Peyer's patch (tissue), 4 donors: Measurements from ENCODE around the gene TAMM41. TPM values are rescaled to one million over a fixed set of nuclear protein-coding genes. Genes with fewer than 3 reads are reported as not detected.
A peak's percentile ranks its signal among the peaks of the same experiment; 100 is the strongest.

Experiments used
- DNase-seq, 3 donors: peaks; one replicate each; pipeline ENCODE4 v3.0.0-alpha.2; 2017 to 2019
- H3K27ac ChIP-seq, 4 donors: fragments of 200-600 bp; sonication (generic); one replicate each; pipeline ENCODE4 v1.5.1; 2016 to 2019
- H3K27me3 ChIP-seq, 2 donors: fragments of 200-600 bp; sonication (generic); one replicate each; pipeline ENCODE4 v1.5.1; 2019
- H3K36me3 ChIP-seq, 3 donors: fragments of 200-600 bp; sonication (generic); one replicate each; pipeline ENCODE4 v1.5.1; 2016 to 2019
- H3K4me1 ChIP-seq, 4 donors: fragments of 200-600 bp; sonication (generic); one replicate each; pipeline ENCODE4 v1.5.1; 2016 to 2019
- H3K4me3 ChIP-seq, 4 donors: fragments of 200-600 bp; sonication (generic); 1 replicate in 3 of 4; 2 replicates in 1 of 4; pipeline ENCODE4 v1.5.1; 2016 to 2019; ENCODE audit warnings: mild to moderate bottlenecking in 1 of 4
- H3K9me3 ChIP-seq, 4 donors: fragments of 200-600 bp; sonication (generic); one replicate each; pipeline ENCODE4 v1.5.1; 2016 to 2019; ENCODE audit warnings: mild to moderate bottlenecking in 1 of 4
- POLR2A ChIP-seq, 2 donors: fragments of 450-650 bp; IDR thresholded peaks; one replicate each; pipeline ENCODE4 v1.5.1; 2017; ENCODE audit warnings: antibody characterized with exemption in 2 of 2, mild to moderate bottlenecking in 2 of 2, moderate library complexity in 2 of 2
- total RNA-seq, 4 donors: library from RNA; depleted of rRNA; stranded (reverse); fragments of >200 nt; gene quantifications; one replicate each; pipeline ENCODE4 v1.1.0, GENCODE V29; 2016
- TF ChIP-seq, protein P1 (sequence below), 6 experiments: fragments of 450-650 bp in 4 of 6; fragments of 200-600 bp in 2 of 6; sonication (generic) in 1 of 6; IDR thresholded peaks; one replicate each; pipeline ENCODE4 v1.5.1; 2017 to 2019; ENCODE audit warnings: antibody characterized with exemption in 6 of 6, mild to moderate bottlenecking in 3 of 6, moderate library complexity in 1 of 6

TAMM41 gene
- total RNA-seq, 4 donors from 2014 or later, result 9.1 to 56.9 (median 24.1) TPM

DNA sequence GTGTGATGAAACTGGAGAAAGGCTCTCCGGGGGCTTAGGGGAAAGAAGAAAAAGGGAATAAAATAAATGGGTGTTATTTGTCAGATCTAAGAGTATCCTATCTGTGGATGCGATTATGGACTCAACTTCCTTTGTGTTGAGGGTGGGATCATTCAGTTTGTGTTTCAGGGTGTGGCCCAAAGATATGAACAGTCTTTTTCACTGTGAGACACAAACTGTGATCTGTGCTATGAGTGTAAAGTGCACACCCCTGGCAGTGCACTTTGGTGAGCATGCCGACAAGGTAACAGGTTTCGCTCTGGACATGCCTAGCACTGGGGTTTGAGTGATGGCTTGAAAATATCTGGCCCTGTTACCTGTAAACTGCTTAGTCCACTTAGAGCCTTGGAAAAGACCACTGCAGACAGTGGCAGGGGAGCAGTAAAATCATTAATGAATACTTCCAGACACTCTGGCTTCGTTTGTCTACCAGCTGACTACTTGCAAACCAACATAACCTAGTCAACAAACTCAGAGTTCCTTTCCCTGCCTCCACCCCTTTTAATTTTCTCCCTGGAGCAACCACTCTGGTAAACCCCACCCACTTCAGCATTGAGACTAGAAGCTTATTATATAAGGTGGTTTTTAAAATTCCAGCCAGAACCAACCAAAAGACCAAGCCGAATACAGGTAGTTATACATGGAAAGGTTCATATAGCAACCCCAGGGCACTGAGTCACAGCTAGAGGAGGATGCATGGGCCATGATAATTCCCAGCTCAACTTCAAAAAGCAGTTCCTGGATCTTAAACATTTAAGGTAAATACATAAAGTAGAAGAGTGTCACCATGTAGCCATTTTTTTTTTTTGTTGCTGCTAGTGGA, 55.1 kb downstream of the TAMM41 start:
- DNase-seq, result no peak
- no peak overlapping the region for H3K4me3 ChIP-seq

DNA sequence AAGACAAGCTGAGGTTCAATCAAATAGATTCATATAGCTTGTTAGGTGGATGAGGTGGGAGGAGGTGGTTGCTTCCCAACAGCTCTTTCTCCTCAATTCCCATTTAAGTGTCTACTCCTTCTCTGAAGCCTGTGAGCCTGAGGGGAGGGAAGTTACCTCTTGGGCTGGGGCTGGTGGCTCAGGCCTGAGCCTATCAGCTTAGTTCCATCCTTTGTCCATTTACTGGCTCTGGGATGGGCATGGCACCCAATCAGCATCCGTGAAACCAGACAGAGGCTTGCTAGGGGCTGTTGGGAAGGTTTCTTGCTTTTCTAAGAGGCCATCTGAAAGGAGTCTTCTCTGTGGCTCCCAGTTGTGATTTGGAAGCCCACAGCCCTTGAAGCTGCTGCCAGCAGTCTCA, 57.3 kb downstream of the TAMM41 start:
- Histone ChIP-seq H3K4me3 (no peak overlapping the region), H3K36me3 (peaks cover 0 to 48% (median 0%) of the 10 kb centered on the region in 3 donors), H3K27ac (no peak overlapping the region), H3K27me3 (no peaks in the 10 kb centered on the region), H3K4me1 (no peaks in the 10 kb centered on the region), H3K9me3 (no peaks in the 10 kb centered on the region)
- no peak for TF ChIP-seq POLR2A (IDR thresholded peaks at IDR 0.05)
- TF ChIP-seq, protein P1, sequence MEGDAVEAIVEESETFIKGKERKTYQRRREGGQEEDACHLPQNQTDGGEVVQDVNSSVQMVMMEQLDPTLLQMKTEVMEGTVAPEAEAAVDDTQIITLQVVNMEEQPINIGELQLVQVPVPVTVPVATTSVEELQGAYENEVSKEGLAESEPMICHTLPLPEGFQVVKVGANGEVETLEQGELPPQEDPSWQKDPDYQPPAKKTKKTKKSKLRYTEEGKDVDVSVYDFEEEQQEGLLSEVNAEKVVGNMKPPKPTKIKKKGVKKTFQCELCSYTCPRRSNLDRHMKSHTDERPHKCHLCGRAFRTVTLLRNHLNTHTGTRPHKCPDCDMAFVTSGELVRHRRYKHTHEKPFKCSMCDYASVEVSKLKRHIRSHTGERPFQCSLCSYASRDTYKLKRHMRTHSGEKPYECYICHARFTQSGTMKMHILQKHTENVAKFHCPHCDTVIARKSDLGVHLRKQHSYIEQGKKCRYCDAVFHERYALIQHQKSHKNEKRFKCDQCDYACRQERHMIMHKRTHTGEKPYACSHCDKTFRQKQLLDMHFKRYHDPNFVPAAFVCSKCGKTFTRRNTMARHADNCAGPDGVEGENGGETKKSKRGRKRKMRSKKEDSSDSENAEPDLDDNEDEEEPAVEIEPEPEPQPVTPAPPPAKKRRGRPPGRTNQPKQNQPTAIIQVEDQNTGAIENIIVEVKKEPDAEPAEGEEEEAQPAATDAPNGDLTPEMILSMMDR (IDR thresholded peaks at IDR 0.05), result no peak
- DNase-seq, result no peak

More for the DNA sequence above, 55.1 kb downstream of the TAMM41 start:
- Histone ChIP-seq H3K36me3 (peaks cover 0 to 48% (median 0%) of the 10 kb centered on the region in 3 donors), H3K4me1 (no peaks in the 10 kb centered on the region), H3K27me3 (no peaks in the 10 kb centered on the region), H3K27ac (peak overlapping the region in 1 of 4 donors; percentile 12), H3K9me3 (no peaks in the 10 kb centered on the region)
- no peak for TF ChIP-seq POLR2A (IDR thresholded peaks at IDR 0.05)
- TF ChIP-seq, protein P1 (IDR thresholded peaks at IDR 0.05), result no peak

DNA sequence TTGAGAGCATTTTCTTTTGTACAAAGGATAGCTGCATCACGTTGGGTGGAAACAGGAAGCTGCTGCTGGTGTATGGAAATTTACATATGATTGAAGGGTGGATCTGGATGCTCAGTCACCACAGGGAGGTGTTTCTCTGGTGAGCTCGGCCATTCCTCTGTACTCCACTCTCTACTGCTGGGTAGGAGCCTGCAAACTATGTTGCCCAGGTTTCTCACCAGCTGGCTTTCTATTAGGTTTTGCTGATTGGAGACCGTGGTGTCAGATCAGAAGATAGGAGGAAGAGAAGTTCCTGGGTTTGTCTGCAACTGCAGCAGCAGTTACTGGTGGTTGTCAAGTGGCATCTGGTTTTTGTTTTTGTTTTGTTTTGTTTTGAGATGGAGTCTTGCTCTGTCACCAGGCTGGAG, 61.7 kb downstream of the TAMM41 start:
- TF ChIP-seq, protein P1 (IDR thresholded peaks at IDR 0.05), result no peak
- TF ChIP-seq POLR2A (IDR thresholded peaks at IDR 0.05), result no peak
- DNase-seq, result no peak
- H3K4me3 ChIP-seq, result no peak overlapping the region
- peaks cover 0 to 33% (median 0%) of the 10 kb centered on the region in 3 donors for H3K36me3 ChIP-seq
- no peak overlapping the region for H3K27ac ChIP-seq
- H3K27me3 ChIP-seq, result no peaks in the 10 kb centered on the region
- no peaks in the 10 kb centered on the region for H3K4me1 ChIP-seq
- no peaks in the 10 kb centered on the region for H3K9me3 ChIP-seq

DNA sequence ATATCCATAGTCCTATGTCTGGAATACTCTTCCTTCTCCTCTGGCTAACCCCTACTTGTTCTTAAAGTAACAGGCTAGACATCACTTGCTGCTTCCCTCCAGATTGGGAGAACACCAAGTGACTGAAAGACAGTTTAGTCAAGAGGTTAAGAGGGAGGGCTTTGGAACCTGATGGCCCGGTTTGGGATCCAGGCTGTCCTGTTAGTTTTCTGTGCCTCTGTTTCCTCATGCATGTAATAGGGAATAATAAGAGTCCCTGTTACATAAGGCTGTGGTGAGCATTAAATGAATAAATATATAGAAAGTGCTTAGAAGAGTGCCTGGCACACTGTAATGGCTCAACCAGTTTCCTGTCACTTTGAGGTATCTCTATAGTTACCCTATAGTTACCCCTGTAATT, 66.3 kb downstream of the TAMM41 start:
- H3K9me3 ChIP-seq, result no peaks in the 10 kb centered on the region
- no peak overlapping the region for H3K27ac ChIP-seq
- H3K4me3 ChIP-seq, result no peak overlapping the region
- TF ChIP-seq, protein P1 (IDR thresholded peaks at IDR 0.05), result no peak
- no peak for TF ChIP-seq POLR2A (IDR thresholded peaks at IDR 0.05)
- DNase-seq, result no peak
- H3K4me1 ChIP-seq, result no peaks in the 10 kb centered on the region
- H3K36me3 ChIP-seq, result no peaks in the 10 kb centered on the region
- H3K27me3 ChIP-seq, result no peaks in the 10 kb centered on the region

DNA sequence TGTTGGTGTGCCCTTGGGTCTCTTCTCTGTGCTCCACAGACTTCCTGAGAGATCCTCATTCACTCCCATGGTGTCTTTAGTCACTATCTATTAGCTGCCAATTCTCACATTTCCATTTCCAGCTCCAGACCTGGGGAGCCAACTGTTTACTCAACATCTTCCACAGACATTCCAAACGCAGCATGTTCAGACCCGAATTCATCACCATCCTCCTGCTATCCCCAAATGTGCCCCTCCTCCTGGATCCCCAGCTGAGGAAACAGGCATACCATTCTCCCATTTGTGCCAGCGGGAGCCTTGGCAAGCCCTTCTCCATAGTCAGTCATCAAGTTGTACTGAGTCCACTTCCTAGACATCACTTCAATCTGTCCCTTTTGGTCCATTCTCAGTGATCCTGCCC, 67.1 kb downstream of the TAMM41 start:
- Histone ChIP-seq H3K27ac (no peak overlapping the region), H3K27me3 (no peaks in the 10 kb centered on the region), H3K9me3 (no peaks in the 10 kb centered on the region), H3K4me1 (no peaks in the 10 kb centered on the region), H3K36me3 (no peaks in the 10 kb centered on the region), H3K4me3 (no peak overlapping the region)
- no peak for DNase-seq
- TF ChIP-seq, protein P1 (IDR thresholded peaks at IDR 0.05), result no peak
- TF ChIP-seq POLR2A (IDR thresholded peaks at IDR 0.05), result no peak
